OCI-LY1 (cell line): ENCODE data around the gene NUFIP2.

Source experiments
- CTCF ChIP-seq: fragments of 200-600 bp; sonication (generic), shearing (Covaris generic); IDR thresholded peaks from 2 replicates; pipeline ENCODE4 v1.5.1; 2017; ENCODE audit warnings: mild to moderate bottlenecking, antibody characterized with exemption, low read length, moderate library complexity, mixed read lengths
- EZH2 ChIP-seq: fragments of 200-600 bp; sonication (generic), shearing (Covaris generic); IDR thresholded peaks from 2 replicates; pipeline ENCODE4 v1.8.0; 2017; ENCODE audit warnings: borderline replicate concordance, mixed run types, mild to moderate bottlenecking, antibody characterized with exemption, low read length, moderate library complexity, mixed read lengths

GRCh38 chr17:29238133-29238850, 55.7 kb downstream of the NUFIP2 start:
- no peak for TF ChIP-seq CTCF
- no peak for TF ChIP-seq EZH2
